HEK293 (cell line): ENCODE results near the gene IRX4.

ENCODE experiments used
- CTCF ChIA-PET: fragments of 350-600 bp; formaldehyde crosslinking; extraction: SDS; loops from one replicate; lab custom pipeline; 2021; ENCODE audit warnings: antibody characterized with exemption; lab: Yijun Ruan, JAX
- POLR2A ChIA-PET: fragments of 300-600 bp; formaldehyde crosslinking; extraction: SDS; loops from one replicate; lab custom pipeline; 2020; ENCODE audit warnings: antibody characterized with exemption, inconsistent platforms; lab: Yijun Ruan, JAX
- H3K27ac ChIP-seq: fragments of 200-500 bp; sonication (Bioruptor generic); 2 replicates; pipeline ENCODE4 v1.5.1; 2014; ENCODE audit warnings: low read depth, low read length, control low read depth, inconsistent platforms; ENCODE audit errors: extremely low read depth
- H3K36me3 ChIP-seq, 2 experiments: fragments of 200-500 bp in 1 of 2; sonication (Bioruptor generic) in 1 of 2; 1 replicate in 1 of 2; 2 replicates in 1 of 2; pipeline ENCODE4 v1.5.1; 2014 to 2017; ENCODE audit warnings: inconsistent platforms in 2 of 2, low read length in 2 of 2; ENCODE audit not compliant: control insufficient read depth in 2 of 2, insufficient read depth in 1 of 2
- H3K4me1 ChIP-seq: fragments of 200-500 bp; sonication (Bioruptor generic); 2 replicates; pipeline ENCODE4 v1.5.1; 2014; ENCODE audit warnings: mild to moderate bottlenecking, low read length, inconsistent platforms; ENCODE audit not compliant: control insufficient read depth, insufficient read depth
- H3K4me3 ChIP-seq: 2 replicates; pipeline ENCODE4 v1.5.1; 2011; ENCODE audit warnings: low read depth, mild to moderate bottlenecking, control low read depth, low read length, moderate library complexity
- H3K9me3 ChIP-seq: fragments of 200-500 bp; sonication (Bioruptor generic); 2 replicates; pipeline ENCODE4 v1.5.1; 2014; ENCODE audit warnings: low read depth, low read length, inconsistent platforms; ENCODE audit not compliant: control insufficient read depth, insufficient read depth
- BCL11A ChIP-seq: fragments of 450-650 bp; formaldehyde crosslinking; IDR thresholded peaks from 2 replicates; pipeline ENCODE4 v1.5.1; 2016; ENCODE audit warnings: low read depth, missing biosample characterization, missing genetic modification characterization
- CTCF ChIP-seq: fragments of 450-650 bp; formaldehyde crosslinking; IDR thresholded peaks from 2 replicates; pipeline ENCODE4 v1.5.1; 2016; ENCODE audit warnings: missing biosample characterization, missing genetic modification characterization
- GFI1B ChIP-seq: fragments of 450-650 bp; formaldehyde crosslinking; IDR thresholded peaks from 2 replicates; pipeline ENCODE4 v1.5.1; 2016; ENCODE audit warnings: missing biosample characterization, missing genetic modification characterization
- HOXA7 ChIP-seq: sonication (generic); formaldehyde crosslinking; IDR thresholded peaks from 2 replicates; pipeline ENCODE4 v1.8.1; 2022; ENCODE audit warnings: missing genetic modification reagents, borderline replicate concordance
- KLF8 ChIP-seq: fragments of 450-650 bp; formaldehyde crosslinking; IDR thresholded peaks from 2 replicates; pipeline ENCODE4 v1.5.1; 2016; ENCODE audit warnings: missing biosample characterization, missing genetic modification characterization
- TCF7L2 ChIP-seq: IDR thresholded peaks from 2 replicates; pipeline ENCODE4 v1.6.1; 2011; ENCODE audit warnings: low read depth, mild to moderate bottlenecking, inconsistent platforms, low read length, moderate library complexity, borderline replicate concordance
- ZNF132 ChIP-seq: fragments of 450-650 bp; formaldehyde crosslinking; IDR thresholded peaks from 2 replicates; pipeline ENCODE4 v1.5.1; 2017; ENCODE audit warnings: missing biosample characterization, missing genetic modification characterization, borderline replicate concordance
- ZNF16 ChIP-seq: fragments of 450-650 bp; formaldehyde crosslinking; IDR thresholded peaks from 2 replicates; pipeline ENCODE4 v1.5.1; 2016; ENCODE audit warnings: low read depth, missing biosample characterization, missing genetic modification characterization
- ZNF174 ChIP-seq: fragments of 450-650 bp; formaldehyde crosslinking; IDR thresholded peaks from 2 replicates; pipeline ENCODE4 v1.5.0; 2017; ENCODE audit warnings: missing biosample characterization, mild to moderate bottlenecking, missing genetic modification characterization
- ZNF184 ChIP-seq: fragments of 450-650 bp; IDR thresholded peaks from 2 replicates; pipeline ENCODE4 v1.5.1; 2018; ENCODE audit warnings: missing biosample characterization, mild to moderate bottlenecking, missing genetic modification characterization
- ZNF48 ChIP-seq: fragments of 450-650 bp; formaldehyde crosslinking; IDR thresholded peaks from 2 replicates; pipeline ENCODE4 v1.5.1; 2016; ENCODE audit warnings: missing biosample characterization, missing genetic modification characterization
- ZNF580 ChIP-seq: fragments of 450-650 bp; formaldehyde crosslinking; IDR thresholded peaks from 2 replicates; pipeline ENCODE4 v1.5.1; 2016; ENCODE audit warnings: missing biosample characterization, missing genetic modification characterization
- ZNF621 ChIP-seq: fragments of 450-650 bp; formaldehyde crosslinking; IDR thresholded peaks from 2 replicates; pipeline ENCODE4 v1.5.1; 2017; ENCODE audit warnings: missing biosample characterization, missing genetic modification characterization
- ZNF654 ChIP-seq: fragments of 450-650 bp; formaldehyde crosslinking; IDR thresholded peaks from 2 replicates; pipeline ENCODE4 v1.5.1; 2016; ENCODE audit warnings: low read depth, missing biosample characterization, missing genetic modification characterization
- ZNF707 ChIP-seq: fragments of 450-650 bp; formaldehyde crosslinking; IDR thresholded peaks from 2 replicates; pipeline ENCODE4 v1.5.1; 2016; ENCODE audit warnings: missing biosample characterization, missing genetic modification characterization
- ZNF768 ChIP-seq: fragments of 450-650 bp; formaldehyde crosslinking; IDR thresholded peaks from 2 replicates; pipeline ENCODE4 v1.5.1; 2018; ENCODE audit warnings: missing biosample characterization, mild to moderate bottlenecking, missing genetic modification characterization
- TF ChIP-seq, protein P1 (sequence below): fragments of 450-650 bp; formaldehyde crosslinking; IDR thresholded peaks from 2 replicates; pipeline ENCODE4 v1.5.1; 2016; ENCODE audit warnings: missing biosample characterization, missing genetic modification characterization
- TF ChIP-seq, protein P2 (sequence below): sonication (generic); formaldehyde crosslinking; IDR thresholded peaks from 2 replicates; pipeline ENCODE4 v1.8.1; 2022; ENCODE audit warnings: mild to moderate bottlenecking, moderate library complexity, missing genetic modification reagents
- TF ChIP-seq, protein P3 (sequence below): fragments of 450-650 bp; formaldehyde crosslinking; IDR thresholded peaks from 2 replicates; pipeline ENCODE4 v1.5.1; 2016; ENCODE audit warnings: missing biosample characterization, missing genetic modification characterization
- TF ChIP-seq, protein P4 (sequence below): fragments of 450-650 bp; formaldehyde crosslinking; IDR thresholded peaks from 2 replicates; pipeline ENCODE4 v1.5.1; 2016; ENCODE audit warnings: missing biosample characterization, missing genetic modification characterization

IRX4 gene

DNA sequence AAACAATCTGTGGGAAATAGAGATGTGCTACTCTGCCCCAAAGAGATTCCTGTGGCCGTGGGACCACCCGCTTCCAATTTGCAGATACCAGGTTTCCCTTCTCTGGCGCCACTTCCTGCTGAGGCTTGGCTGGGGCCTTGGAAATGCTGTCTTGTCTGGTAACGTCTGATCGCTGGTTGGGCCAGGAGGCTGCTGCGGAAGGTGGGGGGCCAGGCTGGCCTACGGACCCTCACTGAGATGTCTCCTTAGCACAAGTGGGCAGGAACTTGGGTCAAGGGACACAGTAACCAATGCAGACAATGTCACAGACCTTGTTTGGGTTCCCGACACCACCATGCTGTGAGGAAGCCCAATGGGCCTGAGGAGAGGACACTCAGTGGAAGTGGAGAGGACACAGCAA lies 31.7 kb upstream of the IRX4 start:
- no peaks in the 10 kb centered on the region for H3K36me3 ChIP-seq
- CTCF ChIA-PET = no interaction called here
- TF ChIP-seq ZNF16 (tag by site-specific recombination) (no peak), ZNF132 (tag by site-specific recombination) (no peak), ZNF707 (tag by site-specific recombination) (no peak), ZNF580 (no peak), ZNF184 (no peak), GFI1B (tag by site-specific recombination) (no peak), BCL11A (tag by site-specific recombination) (no peak), ZNF621 (tag by site-specific recombination) (no peak)
- no peak overlapping the region for H3K4me3 ChIP-seq
- no peaks in the 10 kb centered on the region for H3K4me1 ChIP-seq
- no peak overlapping the region for H3K27ac ChIP-seq
- H3K9me3 ChIP-seq = no peaks in the 10 kb centered on the region
- POLR2A ChIA-PET = no interaction called here

GRCh38 chr5:1913578-1913977 lies 30.9 kb upstream of the IRX4 start:
- H3K36me3 ChIP-seq = no peaks in the 10 kb centered on the region
- H3K4me3 ChIP-seq = no peak overlapping the region
- no peaks in the 10 kb centered on the region for H3K9me3 ChIP-seq
- H3K27ac ChIP-seq = no peak overlapping the region
- H3K4me1 ChIP-seq = no peaks in the 10 kb centered on the region
- CTCF ChIA-PET = no interaction called here
- TF ChIP-seq BCL11A (tag by site-specific recombination) (no peak), ZNF174 (no peak)
- TF ChIP-seq, protein P1, sequence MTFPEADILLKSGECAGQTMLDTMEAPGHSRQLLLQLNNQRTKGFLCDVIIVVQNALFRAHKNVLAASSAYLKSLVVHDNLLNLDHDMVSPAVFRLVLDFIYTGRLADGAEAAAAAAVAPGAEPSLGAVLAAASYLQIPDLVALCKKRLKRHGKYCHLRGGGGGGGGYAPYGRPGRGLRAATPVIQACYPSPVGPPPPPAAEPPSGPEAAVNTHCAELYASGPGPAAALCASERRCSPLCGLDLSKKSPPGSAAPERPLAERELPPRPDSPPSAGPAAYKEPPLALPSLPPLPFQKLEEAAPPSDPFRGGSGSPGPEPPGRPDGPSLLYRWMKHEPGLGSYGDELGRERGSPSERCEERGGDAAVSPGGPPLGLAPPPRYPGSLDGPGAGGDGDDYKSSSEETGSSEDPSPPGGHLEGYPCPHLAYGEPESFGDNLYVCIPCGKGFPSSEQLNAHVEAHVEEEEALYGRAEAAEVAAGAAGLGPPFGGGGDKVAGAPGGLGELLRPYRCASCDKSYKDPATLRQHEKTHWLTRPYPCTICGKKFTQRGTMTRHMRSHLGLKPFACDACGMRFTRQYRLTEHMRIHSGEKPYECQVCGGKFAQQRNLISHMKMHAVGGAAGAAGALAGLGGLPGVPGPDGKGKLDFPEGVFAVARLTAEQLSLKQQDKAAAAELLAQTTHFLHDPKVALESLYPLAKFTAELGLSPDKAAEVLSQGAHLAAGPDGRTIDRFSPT (tag by site-specific recombination) = no peak
- POLR2A ChIA-PET = no interaction called here

DNA sequence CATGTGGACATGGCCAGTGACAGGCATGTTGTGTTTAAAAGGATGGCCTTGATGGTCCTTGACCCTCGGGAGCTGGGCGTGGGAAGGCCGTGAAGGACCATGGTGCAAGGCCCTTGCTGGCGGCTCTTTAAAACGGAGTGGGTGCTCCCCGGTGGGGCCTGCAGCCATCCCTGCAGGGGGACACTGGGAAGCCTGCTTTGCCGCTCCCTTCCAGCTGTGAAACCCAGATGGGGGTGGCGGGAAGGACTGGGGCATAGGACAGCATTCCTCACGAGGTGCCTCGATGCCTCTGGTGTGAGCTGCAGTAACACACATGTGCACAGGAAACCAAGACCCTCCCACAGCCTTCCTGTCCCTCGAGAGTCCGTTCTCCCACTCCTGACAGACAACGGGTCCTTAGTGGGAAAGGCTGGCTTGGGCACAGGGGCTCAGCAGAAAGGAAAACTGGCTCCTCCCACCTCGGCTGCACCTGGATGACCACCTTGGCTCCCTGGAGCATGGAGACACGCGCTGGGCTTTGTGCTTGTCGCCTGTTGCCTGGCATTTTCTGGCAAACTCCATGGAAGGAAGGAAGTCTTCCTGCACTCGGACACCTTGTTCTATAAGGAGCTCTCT lies 30.3 kb upstream of the IRX4 start:
- Histone ChIP-seq H3K36me3 (no peaks in the 10 kb centered on the region), H3K9me3 (no peaks in the 10 kb centered on the region), H3K27ac (no peak overlapping the region)
- TF ChIP-seq, protein P2, sequence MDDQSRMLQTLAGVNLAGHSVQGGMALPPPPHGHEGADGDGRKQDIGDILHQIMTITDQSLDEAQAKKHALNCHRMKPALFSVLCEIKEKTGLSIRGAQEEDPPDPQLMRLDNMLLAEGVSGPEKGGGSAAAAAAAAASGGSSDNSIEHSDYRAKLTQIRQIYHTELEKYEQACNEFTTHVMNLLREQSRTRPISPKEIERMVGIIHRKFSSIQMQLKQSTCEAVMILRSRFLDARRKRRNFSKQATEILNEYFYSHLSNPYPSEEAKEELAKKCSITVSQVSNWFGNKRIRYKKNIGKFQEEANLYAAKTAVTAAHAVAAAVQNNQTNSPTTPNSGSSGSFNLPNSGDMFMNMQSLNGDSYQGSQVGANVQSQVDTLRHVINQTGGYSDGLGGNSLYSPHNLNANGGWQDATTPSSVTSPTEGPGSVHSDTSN = no peak
- TF ChIP-seq ZNF768 (tag by site-specific recombination) (no peak), ZNF621 (tag by site-specific recombination) (no peak), TCF7L2 (no peak), HOXA7 (no peak), ZNF48 (tag by site-specific recombination) (no peak), CTCF (tag by site-specific recombination) (no peak), ZNF654 (tag by site-specific recombination) (no peak), KLF8 (tag by site-specific recombination) (no peak)
- TF ChIP-seq, protein P3, sequence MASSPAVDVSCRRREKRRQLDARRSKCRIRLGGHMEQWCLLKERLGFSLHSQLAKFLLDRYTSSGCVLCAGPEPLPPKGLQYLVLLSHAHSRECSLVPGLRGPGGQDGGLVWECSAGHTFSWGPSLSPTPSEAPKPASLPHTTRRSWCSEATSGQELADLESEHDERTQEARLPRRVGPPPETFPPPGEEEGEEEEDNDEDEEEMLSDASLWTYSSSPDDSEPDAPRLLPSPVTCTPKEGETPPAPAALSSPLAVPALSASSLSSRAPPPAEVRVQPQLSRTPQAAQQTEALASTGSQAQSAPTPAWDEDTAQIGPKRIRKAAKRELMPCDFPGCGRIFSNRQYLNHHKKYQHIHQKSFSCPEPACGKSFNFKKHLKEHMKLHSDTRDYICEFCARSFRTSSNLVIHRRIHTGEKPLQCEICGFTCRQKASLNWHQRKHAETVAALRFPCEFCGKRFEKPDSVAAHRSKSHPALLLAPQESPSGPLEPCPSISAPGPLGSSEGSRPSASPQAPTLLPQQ = no peak
- TF ChIP-seq, protein P4, sequence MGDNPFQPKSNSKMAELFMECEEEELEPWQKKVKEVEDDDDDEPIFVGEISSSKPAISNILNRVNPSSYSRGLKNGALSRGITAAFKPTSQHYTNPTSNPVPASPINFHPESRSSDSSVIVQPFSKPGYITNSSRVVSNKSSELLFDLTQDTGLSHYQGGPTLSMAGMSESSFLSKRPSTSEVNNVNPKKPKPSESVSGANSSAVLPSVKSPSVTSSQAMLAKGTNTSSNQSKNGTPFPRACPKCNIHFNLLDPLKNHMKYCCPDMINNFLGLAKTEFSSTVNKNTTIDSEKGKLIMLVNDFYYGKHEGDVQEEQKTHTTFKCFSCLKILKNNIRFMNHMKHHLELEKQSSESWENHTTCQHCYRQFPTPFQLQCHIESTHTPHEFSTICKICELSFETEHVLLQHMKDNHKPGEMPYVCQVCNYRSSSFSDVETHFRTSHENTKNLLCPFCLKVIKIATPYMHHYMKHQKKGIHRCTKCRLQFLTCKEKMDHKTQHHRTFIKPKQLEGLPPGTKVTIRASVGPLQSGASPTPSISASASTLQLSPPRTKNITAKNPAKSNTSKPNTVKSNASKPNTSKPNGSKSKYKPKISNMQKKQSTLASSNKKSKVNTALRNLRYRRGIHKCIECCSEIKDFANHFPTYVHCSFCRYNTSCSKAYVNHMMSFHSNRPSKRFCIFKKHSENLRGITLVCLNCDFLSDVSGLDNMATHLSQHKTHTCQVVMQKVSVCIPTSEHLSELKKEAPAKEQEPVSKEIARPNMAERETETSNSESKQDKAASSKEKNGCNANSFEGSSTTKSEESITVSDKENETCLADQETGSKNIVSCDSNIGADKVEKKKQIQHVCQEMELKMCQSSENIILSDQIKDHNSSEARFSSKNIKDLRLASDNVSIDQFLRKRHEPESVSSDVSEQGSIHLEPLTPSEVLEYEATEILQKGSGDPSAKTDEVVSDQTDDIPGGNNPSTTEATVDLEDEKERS (tag by site-specific recombination) = no peak
- TF ChIP-seq, all 188 proteins: peak for 0
- ChIA-PET CTCF (no interaction called here), POLR2A (no interaction called here)
- no peaks in the 10 kb centered on the region for H3K4me1 ChIP-seq
- H3K4me3 ChIP-seq = no peak overlapping the region
